Esophagus muscularis mucosa (tissue), 4 donors: ENCODE data around the gene MAGEA1. TPM values are rescaled to one million over a fixed set of nuclear protein-coding genes. Genes with fewer than 3 reads are reported as not detected.
"Not testable (repeated sequence)": the region's sequence is repeated elsewhere in the genome, so short reads cannot be mapped to it uniquely, and the experiment has no call there.

Experiments used
- DNase-seq: peaks from one replicate; pipeline ENCODE4 v3.0.0-alpha.2; 2017; ENCODE audit errors: extremely low spot score
- H3K27ac ChIP-seq, 4 donors: fragments of 200-600 bp; sonication (generic); replicated peaks in 1 of 4; 1 replicate in 3 of 4; 2 replicates in 1 of 4; pipeline ENCODE4 v1.5.1; 2016 to 2019; ENCODE audit warnings: mild to moderate bottlenecking in 1 of 4
- H3K27me3 ChIP-seq, 4 donors: fragments of 200-600 bp; sonication (generic); one replicate each; pipeline versions ENCODE4 v1.5.1 to v1.6.0; 2016 to 2019
- H3K36me3 ChIP-seq, 4 donors: fragments of 200-600 bp; sonication (generic); one replicate each; pipeline ENCODE4 v1.5.1; 2016 to 2019
- H3K4me1 ChIP-seq, 4 donors: fragments of 200-600 bp; sonication (generic); one replicate each; pipeline ENCODE4 v1.5.1; 2016 to 2019
- H3K4me3 ChIP-seq, 4 donors: fragments of 200-600 bp; sonication (generic); 1 replicate in 2 of 4; 2 replicates in 2 of 4; pipeline ENCODE4 v1.5.1; 2016 to 2019; ENCODE audit warnings: mild to moderate bottlenecking in 4 of 4, moderate library complexity in 1 of 4
- H3K9me3 ChIP-seq, 4 donors: fragments of 200-600 bp; sonication (generic); 1 replicate in 3 of 4; 2 replicates in 1 of 4; pipeline ENCODE4 v1.5.1; 2016 to 2019
- EP300 ChIP-seq: sonication (generic); formaldehyde crosslinking; IDR thresholded peaks from one replicate; pipeline ENCODE4 v1.6.1; 2017; ENCODE audit warnings: antibody characterized with exemption
- POLR2A ChIP-seq: fragments of 450-650 bp; IDR thresholded peaks from one replicate; pipeline ENCODE4 v1.6.1; 2017; ENCODE audit warnings: antibody characterized with exemption, moderate library complexity, mild to moderate bottlenecking, low read depth
- POLR2AphosphoS5 ChIP-seq, 2 donors: sonication (generic); formaldehyde crosslinking; IDR thresholded peaks; one replicate each; pipeline ENCODE4 v1.6.1; 2017; ENCODE audit warnings: antibody characterized with exemption in 2 of 2
- WGBS: methylation state at CpG from one replicate; pipeline ENCODE4 v1.1.5; 2018; 5-methylcytosine and 5-hydroxymethylcytosine counted together
- intact Hi-C: fragments of 100-400 bp; cut with DNase I; formaldehyde crosslinking; loops from one replicate; pipeline ENCODE4 v1.15.1; 2023
- total RNA-seq, 4 donors: library from RNA; depleted of rRNA; stranded (reverse); fragments of >200 nt; gene quantifications; one replicate each; pipeline versions ENCODE4 v1.1.0 to v1.2.1, GENCODE V29; 2016
- TF ChIP-seq, protein P1 (sequence below), 3 experiments: fragments of 200-600 bp in 2 of 3; fragments of 450-650 bp in 1 of 3; sonication (generic) in 2 of 3; IDR thresholded peaks; one replicate each; pipeline ENCODE4 v1.5.1; 2017 to 2019; ENCODE audit warnings: antibody characterized with exemption in 3 of 3, mild to moderate bottlenecking in 2 of 3, moderate library complexity in 1 of 3

The MAGEA1 gene
- total RNA-seq, 4 donors from 2014 or later = not detected

DNA sequence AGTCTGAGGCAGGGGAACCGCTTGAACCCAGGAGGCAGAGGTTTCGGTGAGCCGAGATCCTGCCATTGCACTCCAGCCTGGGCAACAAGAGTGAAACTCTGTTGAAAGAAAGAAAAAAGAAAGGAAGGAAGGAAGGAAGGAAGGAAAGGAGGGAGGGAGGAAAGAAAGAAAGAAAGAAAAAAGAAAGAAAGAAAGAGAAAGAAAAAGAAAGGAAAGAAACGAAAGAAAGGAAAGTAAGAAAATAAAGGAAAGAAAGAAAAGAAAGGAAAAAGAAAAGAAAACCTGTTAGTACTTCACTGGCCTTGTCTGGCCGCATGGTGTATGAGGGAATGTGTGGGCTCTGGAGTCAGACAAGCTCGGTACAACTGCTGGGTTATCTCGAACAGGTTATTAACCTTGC, 20.8 kb upstream of the MAGEA1 start:
- Histone ChIP-seq H3K36me3 (no peaks in the 10 kb centered on the region), H3K4me3 (no peak overlapping the region), H3K27ac (no peak overlapping the region), H3K4me1 (no peaks in the 10 kb centered on the region), H3K27me3 (peaks cover 0 to 4% (median 0%) of the 10 kb centered on the region in 4 donors), H3K9me3 (no peaks in the 10 kb centered on the region)
- DNase-seq = no peak
- TF ChIP-seq EP300 (no peak), POLR2A (no peak), POLR2AphosphoS5 (IDR thresholded peaks at IDR 0.05) (no peak)
- TF ChIP-seq, protein P1, sequence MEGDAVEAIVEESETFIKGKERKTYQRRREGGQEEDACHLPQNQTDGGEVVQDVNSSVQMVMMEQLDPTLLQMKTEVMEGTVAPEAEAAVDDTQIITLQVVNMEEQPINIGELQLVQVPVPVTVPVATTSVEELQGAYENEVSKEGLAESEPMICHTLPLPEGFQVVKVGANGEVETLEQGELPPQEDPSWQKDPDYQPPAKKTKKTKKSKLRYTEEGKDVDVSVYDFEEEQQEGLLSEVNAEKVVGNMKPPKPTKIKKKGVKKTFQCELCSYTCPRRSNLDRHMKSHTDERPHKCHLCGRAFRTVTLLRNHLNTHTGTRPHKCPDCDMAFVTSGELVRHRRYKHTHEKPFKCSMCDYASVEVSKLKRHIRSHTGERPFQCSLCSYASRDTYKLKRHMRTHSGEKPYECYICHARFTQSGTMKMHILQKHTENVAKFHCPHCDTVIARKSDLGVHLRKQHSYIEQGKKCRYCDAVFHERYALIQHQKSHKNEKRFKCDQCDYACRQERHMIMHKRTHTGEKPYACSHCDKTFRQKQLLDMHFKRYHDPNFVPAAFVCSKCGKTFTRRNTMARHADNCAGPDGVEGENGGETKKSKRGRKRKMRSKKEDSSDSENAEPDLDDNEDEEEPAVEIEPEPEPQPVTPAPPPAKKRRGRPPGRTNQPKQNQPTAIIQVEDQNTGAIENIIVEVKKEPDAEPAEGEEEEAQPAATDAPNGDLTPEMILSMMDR (IDR thresholded peaks at IDR 0.05) = no peak
- WGBS = 87% methylated on average over 7 of the region's 7 CpGs
- intact Hi-C loops = no loop called here

DNA sequence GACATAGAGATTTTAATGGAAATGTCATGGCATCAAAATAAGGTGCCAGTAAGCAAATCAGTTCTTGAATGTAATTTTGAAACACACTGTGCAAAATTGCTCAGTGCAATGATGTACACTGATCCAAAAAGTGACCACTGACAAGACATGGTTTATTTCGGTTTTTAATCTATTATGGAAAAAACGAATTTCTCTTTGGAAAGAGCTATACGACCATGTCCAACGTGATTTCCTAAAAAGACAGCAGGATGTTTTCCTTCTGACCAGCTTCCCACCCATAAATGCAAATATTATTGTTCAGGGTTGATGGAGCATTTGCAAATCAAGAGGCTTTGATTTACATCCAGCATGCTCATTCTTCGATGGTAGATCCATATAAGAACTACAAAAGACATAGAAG, 17.1 kb upstream of the MAGEA1 start:
- intact Hi-C loops = no loop called here
- Histone ChIP-seq H3K4me1 (no peaks in the 10 kb centered on the region), H3K36me3 (no peaks in the 10 kb centered on the region), H3K27ac (no peak overlapping the region), H3K27me3 (peaks cover 0 to 4% (median 0%) of the 10 kb centered on the region in 4 donors), H3K9me3 (no peaks in the 10 kb centered on the region), H3K4me3 (no peak overlapping the region)
- no peak for DNase-seq
- WGBS = 56% methylated on average over 5 of the region's 5 CpGs
- TF ChIP-seq POLR2AphosphoS5 (IDR thresholded peaks at IDR 0.05) (no peak), POLR2A (no peak), EP300 (no peak)
- TF ChIP-seq, protein P1 (IDR thresholded peaks at IDR 0.05) = no peak

DNA sequence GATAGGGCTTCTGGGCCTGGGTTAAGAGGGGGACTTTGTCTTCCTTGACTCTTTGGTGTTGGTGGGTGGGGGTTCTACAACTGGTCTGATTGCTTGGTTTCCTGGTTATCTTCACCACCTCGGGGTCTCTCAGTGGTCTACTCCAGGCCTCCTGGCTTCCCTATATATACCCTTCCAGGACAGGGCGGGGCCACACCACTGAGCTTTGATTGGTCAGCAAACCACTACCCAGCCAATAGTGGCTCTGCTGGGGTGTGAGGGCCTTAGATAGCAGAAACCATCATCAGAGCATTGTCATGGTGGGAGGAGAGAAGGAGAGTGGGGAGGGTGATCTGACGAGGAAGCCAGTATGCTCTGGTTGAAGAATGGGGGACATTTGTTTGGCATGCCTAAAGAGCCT, 14.4 kb upstream of the MAGEA1 start:
- Histone ChIP-seq H3K27me3 (peaks cover 0 to 4% (median 0%) of the 10 kb centered on the region in 4 donors), H3K27ac (no peak overlapping the region), H3K9me3 (no peaks in the 10 kb centered on the region), H3K36me3 (no peaks in the 10 kb centered on the region), H3K4me3 (no peak overlapping the region), H3K4me1 (no peaks in the 10 kb centered on the region)
- WGBS = 92% methylated on average over 3 of the region's 3 CpGs
- TF ChIP-seq POLR2AphosphoS5 (IDR thresholded peaks at IDR 0.05) (no peak), POLR2A (no peak), EP300 (no peak)
- TF ChIP-seq, protein P1 (IDR thresholded peaks at IDR 0.05) = no peak
- no peak for DNase-seq
- intact Hi-C loops = no loop called here

DNA sequence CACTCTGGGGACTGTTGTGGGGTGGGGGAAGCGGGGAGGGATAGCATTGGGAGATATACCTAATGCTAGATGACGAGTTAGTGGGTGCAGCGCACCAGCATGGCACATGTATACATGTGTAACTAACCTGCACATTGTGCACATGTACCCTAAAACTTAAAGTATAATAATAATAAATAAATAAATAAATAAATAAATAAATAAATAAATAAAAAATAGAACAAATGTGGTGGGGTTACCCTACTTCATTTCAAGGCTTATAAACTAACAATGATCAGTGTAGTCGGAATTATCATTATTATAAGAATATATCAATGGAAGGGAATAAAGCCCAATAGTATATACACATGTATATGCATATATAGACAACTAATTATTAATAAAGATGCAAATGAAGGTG, 10.7 kb upstream of the MAGEA1 start:
- H3K27ac ChIP-seq, H3K4me3 ChIP-seq, DNase-seq, intact Hi-C loops, H3K27me3 ChIP-seq, H3K9me3 ChIP-seq, H3K36me3 ChIP-seq, H3K4me1 ChIP-seq: not testable (repeated sequence)
- 95% methylated on average over 1 of the region's 4 CpGs for WGBS

DNA sequence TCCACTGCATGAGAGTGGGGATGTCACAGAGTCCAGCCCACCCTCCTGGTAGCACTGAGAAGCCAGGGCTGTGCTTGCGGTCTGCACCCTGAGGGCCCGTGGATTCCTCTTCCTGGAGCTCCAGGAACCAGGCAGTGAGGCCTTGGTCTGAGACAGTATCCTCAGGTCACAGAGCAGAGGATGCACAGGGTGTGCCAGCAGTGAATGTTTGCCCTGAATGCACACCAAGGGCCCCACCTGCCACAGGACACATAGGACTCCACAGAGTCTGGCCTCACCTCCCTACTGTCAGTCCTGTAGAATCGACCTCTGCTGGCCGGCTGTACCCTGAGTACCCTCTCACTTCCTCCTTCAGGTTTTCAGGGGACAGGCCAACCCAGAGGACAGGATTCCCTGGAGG, 2.7 kb downstream of the MAGEA1 start:
- intact Hi-C loops = no loop called here
- no peak for DNase-seq
- H3K27ac ChIP-seq = no peak overlapping the region
- no peaks in the 10 kb centered on the region for H3K4me1 ChIP-seq
- H3K36me3 ChIP-seq = no peaks in the 10 kb centered on the region
- WGBS = no CpG with 5 or more reads among the region's 4 CpGs
- H3K27me3 ChIP-seq = no peaks in the 10 kb centered on the region
- no peaks in the 10 kb centered on the region for H3K9me3 ChIP-seq
- TF ChIP-seq POLR2A (no peak), POLR2AphosphoS5 (IDR thresholded peaks at IDR 0.05) (no peak), EP300 (no peak)
- TF ChIP-seq, protein P1 (IDR thresholded peaks at IDR 0.05) = no peak
- no peak overlapping the region for H3K4me3 ChIP-seq
